ENCODE results near the gene PFKFB1. TPM values are rescaled to one million over a fixed set of nuclear protein-coding genes. Genes with fewer than 3 reads are reported as not detected.
"Not testable (repeated sequence)": the region's sequence is repeated elsewhere in the genome, so short reads cannot be mapped to it uniquely, and the experiment has no call there.

PFKFB1 gene
- total RNA-seq, 2 experiments from 2014 or later: 0.55 to 0.67 TPM

GRCh38 chrX:54983306-54983705 lies 10.7 kb downstream of the PFKFB1 start:
- CTCF ChIA-PET; H3K27ac Mint-ChIP-seq; H3K36me3 Mint-ChIP-seq (ENCODE audit: low read depth); H3K4me1 Mint-ChIP-seq; ATAC-seq; H3K27me3 Mint-ChIP-seq; POLR2A ChIA-PET; intact Hi-C loops (cut with DNase I, micrococcal nuclease); H3K9me3 Mint-ChIP-seq (ENCODE audit: low read depth); H3K4me3 Mint-ChIP-seq; DNase-seq: not testable (repeated sequence)

- no peak for DNase-seq
- POLR2A ChIA-PET: no interaction called here
- Mint-ChIP-seq H3K36me3 (ENCODE audit: low read depth) (no peaks in the 10 kb centered on the region), H3K27ac (no peak overlapping the region), H3K4me3 (no peak overlapping the region), H3K27me3 (no peaks in the 10 kb centered on the region), H3K4me1 (no peaks in the 10 kb centered on the region), H3K9me3 (ENCODE audit: low read depth) (peaks cover 2% of the 10 kb centered on the region)
- CTCF ChIA-PET: no interaction called here
- ATAC-seq: no peak
- intact Hi-C loops (cut with DNase I, micrococcal nuclease): no loop called here
Measured at GRCh38 chrX:54980334-54980733, 13.7 kb downstream of the PFKFB1 start.

GRCh38 chrX:54979432-54979831 lies 14.6 kb downstream of the PFKFB1 start:
- peaks cover 2% of the 10 kb centered on the region for H3K9me3 Mint-ChIP-seq (ENCODE audit: low read depth)
- H3K4me3 Mint-ChIP-seq: no peak overlapping the region
- H3K27ac Mint-ChIP-seq: no peak overlapping the region
- H3K27me3 Mint-ChIP-seq: no peaks in the 10 kb centered on the region
- CTCF ChIA-PET: interaction anchor here (0.5 kb wide), 1 partner anchor 17 kb away, joined by 3 read pairs; no protein-coding TSS in a partner anchor
- H3K36me3 Mint-ChIP-seq (ENCODE audit: low read depth): no peaks in the 10 kb centered on the region
- ATAC-seq (no peak), DNase-seq (no peak)
- intact Hi-C loops (cut with DNase I, micrococcal nuclease): no loop called here
- no peaks in the 10 kb centered on the region for H3K4me1 Mint-ChIP-seq
- POLR2A ChIA-PET: no interaction called here

- Mint-ChIP-seq H3K27me3 (no peaks in the 10 kb centered on the region), H3K27ac (no peak overlapping the region), H3K4me1 (no peaks in the 10 kb centered on the region), H3K36me3 (ENCODE audit: low read depth) (no peaks in the 10 kb centered on the region), H3K4me3 (no peak overlapping the region), H3K9me3 (ENCODE audit: low read depth) (peaks cover 2% of the 10 kb centered on the region)
- ChIA-PET CTCF (no interaction called here), POLR2A (no interaction called here)
- intact Hi-C loops (cut with DNase I, micrococcal nuclease): no loop called here
- no peak for DNase-seq
- ATAC-seq: no peak
Measured at GRCh38 chrX:54978448-54978847, 15.5 kb downstream of the PFKFB1 start.

GRCh38 chrX:54977387-54977786 lies 16.6 kb downstream of the PFKFB1 start:
- Mint-ChIP-seq H3K4me3 (no peak overlapping the region), H3K27ac (no peak overlapping the region), H3K27me3 (no peaks in the 10 kb centered on the region), H3K4me1 (no peaks in the 10 kb centered on the region), H3K36me3 (ENCODE audit: low read depth) (no peaks in the 10 kb centered on the region), H3K9me3 (ENCODE audit: low read depth) (no peaks in the 10 kb centered on the region)
- ATAC-seq (no peak), DNase-seq (no peak)
- CTCF ChIA-PET: interaction anchor here (1.0 kb wide), 1 partner anchor 32 kb away, joined by 3 read pairs; no protein-coding TSS in a partner anchor
- intact Hi-C loops (cut with DNase I, micrococcal nuclease): no loop called here
- POLR2A ChIA-PET: interaction anchor here (0.5 kb wide), 1 partner anchor 50 kb away, joined by 3 read pairs; no protein-coding TSS in a partner anchor

GRCh38 chrX:54964766-54965497 lies 29.1 kb downstream of the PFKFB1 start:
- Mint-ChIP-seq H3K36me3 (ENCODE audit: low read depth) (no peaks in the 10 kb centered on the region), H3K4me3 (no peak overlapping the region), H3K27me3 (no peaks in the 10 kb centered on the region), H3K4me1 (peaks cover 30% of the 10 kb centered on the region), H3K9me3 (ENCODE audit: low read depth) (no peaks in the 10 kb centered on the region), H3K27ac (no peak overlapping the region)
- DNase-seq (no peak), ATAC-seq (no peak)
- POLR2A ChIA-PET: no interaction called here
- CTCF ChIA-PET: interaction anchor here (0.5 kb wide), 1 partner anchor 63 kb away, joined by 4 read pairs; no protein-coding TSS in a partner anchor
- intact Hi-C loops (cut with DNase I, micrococcal nuclease): no loop called here

- Mint-ChIP-seq H3K4me1 (peaks cover 27% of the 10 kb centered on the region), H3K27me3 (no peaks in the 10 kb centered on the region), H3K27ac (no peak overlapping the region), H3K4me3 (no peak overlapping the region), H3K36me3 (ENCODE audit: low read depth) (no peaks in the 10 kb centered on the region), H3K9me3 (ENCODE audit: low read depth) (no peaks in the 10 kb centered on the region)
- CTCF ChIA-PET: interaction anchor here (0.6 kb wide), 1 partner anchor 1484 kb away, joined by 3 read pairs; no protein-coding TSS in a partner anchor
- POLR2A ChIA-PET: no interaction called here
- DNase-seq: no peak
- intact Hi-C loops (cut with DNase I, micrococcal nuclease): no loop called here
- no peak for ATAC-seq
Measured at GRCh38 chrX:54961750-54962149, 32.2 kb downstream of the PFKFB1 start.

- DNase-seq (no peak), ATAC-seq (no peak)
- ChIA-PET CTCF (no interaction called here), POLR2A (no interaction called here)
- no peaks in the 10 kb centered on the region for H3K27me3 Mint-ChIP-seq
- intact Hi-C loops (cut with DNase I, micrococcal nuclease): no loop called here
- H3K36me3 Mint-ChIP-seq (ENCODE audit: low read depth): no peaks in the 10 kb centered on the region
- no peak overlapping the region for H3K27ac Mint-ChIP-seq
- no peaks in the 10 kb centered on the region for H3K9me3 Mint-ChIP-seq (ENCODE audit: low read depth)
- no peaks in the 10 kb centered on the region for H3K4me1 Mint-ChIP-seq
- H3K4me3 Mint-ChIP-seq: no peak overlapping the region
Measured at GRCh38 chrX:54950730-54951375, 43.1 kb downstream of the PFKFB1 start.

- intact Hi-C loops (cut with DNase I, micrococcal nuclease): no loop called here
- ATAC-seq: no peak
Measured at GRCh38 chrX:54945224-54945623, 48.8 kb downstream of the PFKFB1 start.

GRCh38 chrX:54944816-54945215 lies 49.2 kb downstream of the PFKFB1 start:
- H3K4me1 Mint-ChIP-seq: no peaks in the 10 kb centered on the region
- H3K36me3 Mint-ChIP-seq (ENCODE audit: low read depth): no peaks in the 10 kb centered on the region
- POLR2A ChIA-PET: no interaction called here
- H3K9me3 Mint-ChIP-seq (ENCODE audit: low read depth): no peaks in the 10 kb centered on the region
- DNase-seq (no peak), ATAC-seq (no peak)
- no peaks in the 10 kb centered on the region for H3K27me3 Mint-ChIP-seq
- no peak overlapping the region for H3K27ac Mint-ChIP-seq
- intact Hi-C loops (cut with DNase I, micrococcal nuclease): no loop called here
- CTCF ChIA-PET: no interaction called here
- H3K4me3 Mint-ChIP-seq: no peak overlapping the region

More at GRCh38 chrX:54945224-54945623, 48.8 kb downstream of the PFKFB1 start:
- POLR2A ChIA-PET: no interaction called here
- DNase-seq: no peak
- no peak overlapping the region for H3K4me3 Mint-ChIP-seq
- H3K27ac Mint-ChIP-seq: no peak overlapping the region
- no peaks in the 10 kb centered on the region for H3K9me3 Mint-ChIP-seq (ENCODE audit: low read depth)
- CTCF ChIA-PET: no interaction called here
- H3K27me3 Mint-ChIP-seq: no peaks in the 10 kb centered on the region
- no peaks in the 10 kb centered on the region for H3K4me1 Mint-ChIP-seq
- H3K36me3 Mint-ChIP-seq (ENCODE audit: low read depth): no peaks in the 10 kb centered on the region

- Mint-ChIP-seq H3K36me3 (ENCODE audit: low read depth) (no peaks in the 10 kb centered on the region), H3K4me1 (no peaks in the 10 kb centered on the region), H3K9me3 (ENCODE audit: low read depth) (no peaks in the 10 kb centered on the region), H3K27me3 (no peaks in the 10 kb centered on the region), H3K4me3 (no peak overlapping the region), H3K27ac (no peak overlapping the region)
- POLR2A ChIA-PET: no interaction called here
- ATAC-seq (no peak), DNase-seq (no peak)
- intact Hi-C loops (cut with DNase I, micrococcal nuclease): no loop called here
- CTCF ChIA-PET: no interaction called here
Measured at GRCh38 chrX:54937416-54937815, 56.6 kb downstream of the PFKFB1 start.

GRCh38 chrX:54935306-54935705 lies 58.7 kb downstream of the PFKFB1 start:
- H3K9me3 Mint-ChIP-seq (ENCODE audit: low read depth): no peaks in the 10 kb centered on the region
- ATAC-seq (no peak), DNase-seq (no peak)
- H3K27ac Mint-ChIP-seq: no peak overlapping the region
- no peak overlapping the region for H3K4me3 Mint-ChIP-seq
- ChIA-PET POLR2A (no interaction called here), CTCF (no interaction called here)
- H3K4me1 Mint-ChIP-seq: no peaks in the 10 kb centered on the region
- no peaks in the 10 kb centered on the region for H3K36me3 Mint-ChIP-seq (ENCODE audit: low read depth)
- no peaks in the 10 kb centered on the region for H3K27me3 Mint-ChIP-seq
- intact Hi-C loops (cut with DNase I, micrococcal nuclease): no loop called here

Measured in activated CD4-positive, alpha-beta T cell treated with anti-CD3 and anti-CD28 coated beads for 36 hours (primary cell).